ENCODE measurements around the gene SNX20. TPM values are rescaled to one million over a fixed set of nuclear protein-coding genes. Genes with fewer than 3 reads are reported as not detected.

The SNX20 gene
- total RNA-seq, 1 donor from 2014 or later = not detected

GRCh38 chr16:50638816-50639670, 42.1 kb downstream of the SNX20 start:
- Histone ChIP-seq H3K27me3 (ENCODE audit: insufficient read depth, low read length) (no peaks in the 10 kb centered on the region), H3K36me3 (ENCODE audit: insufficient read depth, low read length) (no peaks in the 10 kb centered on the region), H3K79me2 (ENCODE audit: insufficient read depth, low read length) (no peaks in the 10 kb centered on the region), H2AFZ (ENCODE audit: low read depth, low read length) (no peak overlapping the region), H3K4me2 (ENCODE audit: low read length) (no peak overlapping the region), H3K4me1 (ENCODE audit: insufficient read depth, low read length) (no peaks in the 10 kb centered on the region), H4K20me1 (ENCODE audit: insufficient read depth, low read length) (no peaks in the 10 kb centered on the region), H3K27ac (ENCODE audit: low read depth, low read length) (no peak overlapping the region), H3K9me3 (ENCODE audit: insufficient read depth, low read depth, low read length) (no peaks in the 10 kb centered on the region), H3K4me3 (ENCODE audit: insufficient read depth, low read depth, low read length) (no peak overlapping the region), H3K9ac (ENCODE audit: low read length) (no peak overlapping the region)
- H3K36me3 Mint-ChIP-seq (ENCODE audit: low read depth, unreplicated experiment) = no peaks in the 10 kb centered on the region
- TF ChIP-seq EZH2 (IDR thresholded peaks at IDR 0.05; ENCODE audit: insufficient read depth, low read length) (no peak), CTCF (IDR thresholded peaks at IDR 0.05; ENCODE audit: insufficient read depth, low read depth, low read length) (no peak)
- H3K4me1 Mint-ChIP-seq (ENCODE audit: low read depth, unreplicated experiment) = no peaks in the 10 kb centered on the region
- no peak overlapping the region for H3K27ac Mint-ChIP-seq (ENCODE audit: unreplicated experiment)
- FAIRE-seq (no peak), DNase-seq (ENCODE audit: low read depth) (no peak)
- H3K27me3 Mint-ChIP-seq (ENCODE audit: low read depth, unreplicated experiment) = peaks cover 56% of the 10 kb centered on the region
- no peak overlapping the region for H3K4me3 Mint-ChIP-seq (ENCODE audit: unreplicated experiment)
- H3K9me3 Mint-ChIP-seq (ENCODE audit: unreplicated experiment) = no peaks in the 10 kb centered on the region

- Mint-ChIP-seq H3K9me3 (ENCODE audit: unreplicated experiment) (no peaks in the 10 kb centered on the region), H3K4me1 (ENCODE audit: low read depth, unreplicated experiment) (no peaks in the 10 kb centered on the region), H3K27ac (ENCODE audit: unreplicated experiment) (no peak overlapping the region), H3K36me3 (ENCODE audit: low read depth, unreplicated experiment) (no peaks in the 10 kb centered on the region), H3K27me3 (ENCODE audit: low read depth, unreplicated experiment) (peaks cover 51% of the 10 kb centered on the region), H3K4me3 (ENCODE audit: unreplicated experiment) (no peak overlapping the region)
- Histone ChIP-seq H3K27me3 (ENCODE audit: insufficient read depth, low read length) (no peaks in the 10 kb centered on the region), H3K36me3 (ENCODE audit: insufficient read depth, low read length) (no peaks in the 10 kb centered on the region), H3K9ac (ENCODE audit: low read length) (no peak overlapping the region), H3K9me3 (ENCODE audit: insufficient read depth, low read depth, low read length) (no peaks in the 10 kb centered on the region), H3K4me2 (ENCODE audit: low read length) (no peak overlapping the region), H2AFZ (ENCODE audit: low read depth, low read length) (no peak overlapping the region), H3K27ac (ENCODE audit: low read depth, low read length) (no peak overlapping the region), H4K20me1 (ENCODE audit: insufficient read depth, low read length) (no peaks in the 10 kb centered on the region), H3K4me1 (ENCODE audit: insufficient read depth, low read length) (no peaks in the 10 kb centered on the region), H3K4me3 (ENCODE audit: insufficient read depth, low read depth, low read length) (no peak overlapping the region), H3K79me2 (ENCODE audit: insufficient read depth, low read length) (no peaks in the 10 kb centered on the region)
- TF ChIP-seq CTCF (IDR thresholded peaks at IDR 0.05; ENCODE audit: insufficient read depth, low read depth, low read length) = no peak
- no peak for TF ChIP-seq EZH2 (IDR thresholded peaks at IDR 0.05; ENCODE audit: insufficient read depth, low read length)
- FAIRE-seq = no peak
- DNase-seq (ENCODE audit: low read depth) = no peak
Measured at GRCh38 chr16:50637716-50638602, 43.2 kb downstream of the SNX20 start.

Data from astrocyte (in vitro differentiated cells and primary cell).